Measurements from ENCODE around the gene FGF4.

Gene FGF4

GRCh38 chr11:69750875-69751597 is 24.1 kb downstream of the FGF4 start:
- Histone ChIP-seq H3K4me1 (ENCODE audit: low read depth, poor library complexity, severe bottlenecking) (no peaks in the 10 kb centered on the region), H3K4me2 (no peak overlapping the region), H4K20me1 (ENCODE audit: insufficient read depth) (no peaks in the 10 kb centered on the region), H2AFZ (ENCODE audit: low read depth) (no peak overlapping the region), H3K79me2 (ENCODE audit: insufficient read depth, low read depth) (no peaks in the 10 kb centered on the region), H3K36me3 (ENCODE audit: insufficient read depth) (no peaks in the 10 kb centered on the region), H3K4me3 (IDR thresholded peaks at IDR 0.05; ENCODE audit: insufficient read depth, low read depth, low read length) (no peak overlapping the region), H3K27ac (no peak overlapping the region), H3K27me3 (ENCODE audit: insufficient read depth, low read depth) (peaks cover 2% of the 10 kb centered on the region; the same call in 1 of the 2 replicates), H3K9ac (no peak overlapping the region)
- TF ChIP-seq CTCF (conservative IDR thresholded peaks at IDR 0.05; ENCODE audit: low read depth, low read length) = no peak

GRCh38 chr11:69750108-69750850 is 24.9 kb downstream of the FGF4 start:
- Histone ChIP-seq H3K4me3 (IDR thresholded peaks at IDR 0.05; ENCODE audit: insufficient read depth, low read depth, low read length) (no peak overlapping the region), H3K4me1 (ENCODE audit: low read depth, poor library complexity, severe bottlenecking) (no peaks in the 10 kb centered on the region), H3K9ac (no peak overlapping the region), H4K20me1 (ENCODE audit: insufficient read depth) (no peaks in the 10 kb centered on the region), H3K79me2 (ENCODE audit: insufficient read depth, low read depth) (no peaks in the 10 kb centered on the region), H3K4me2 (no peak overlapping the region), H3K27me3 (ENCODE audit: insufficient read depth, low read depth) (peaks cover 2% of the 10 kb centered on the region; the same call in 1 of the 2 replicates), H3K36me3 (ENCODE audit: insufficient read depth) (no peaks in the 10 kb centered on the region), H2AFZ (ENCODE audit: low read depth) (no peak overlapping the region), H3K27ac (no peak overlapping the region)
- TF ChIP-seq CTCF (conservative IDR thresholded peaks at IDR 0.05; ENCODE audit: low read depth, low read length) = no peak

- Histone ChIP-seq H3K27ac (no peak overlapping the region), H3K4me3 (IDR thresholded peaks at IDR 0.05; ENCODE audit: insufficient read depth, low read depth, low read length) (no peak overlapping the region), H3K4me1 (ENCODE audit: low read depth, poor library complexity, severe bottlenecking) (no peaks in the 10 kb centered on the region), H3K27me3 (ENCODE audit: insufficient read depth, low read depth) (no peaks in the 10 kb centered on the region; the same call in 1 of the 2 replicates), H3K36me3 (ENCODE audit: insufficient read depth) (no peaks in the 10 kb centered on the region), H3K79me2 (ENCODE audit: insufficient read depth, low read depth) (no peaks in the 10 kb centered on the region), H2AFZ (ENCODE audit: low read depth) (no peak overlapping the region), H3K9ac (no peak overlapping the region), H4K20me1 (ENCODE audit: insufficient read depth) (no peaks in the 10 kb centered on the region), H3K4me2 (no peak overlapping the region)
- TF ChIP-seq CTCF (conservative IDR thresholded peaks at IDR 0.05; ENCODE audit: low read depth, low read length) = no peak
Measured at GRCh38 chr11:69748637-69749036, 26.5 kb downstream of the FGF4 start.

- Histone ChIP-seq H4K20me1 (ENCODE audit: insufficient read depth) (no peaks in the 10 kb centered on the region), H3K36me3 (ENCODE audit: insufficient read depth) (no peaks in the 10 kb centered on the region), H3K4me1 (ENCODE audit: low read depth, poor library complexity, severe bottlenecking) (no peaks in the 10 kb centered on the region)
Measured at GRCh38 chr11:69746752-69747742, 28.1 kb downstream of the FGF4 start.

More at GRCh38 chr11:69746752-69747742, 28.1 kb downstream of the FGF4 start:
- Histone ChIP-seq H3K9ac (no peak overlapping the region), H2AFZ (ENCODE audit: low read depth) (no peak overlapping the region), H3K27ac (no peak overlapping the region), H3K4me2 (no peak overlapping the region), H3K27me3 (ENCODE audit: insufficient read depth, low read depth) (no peaks in the 10 kb centered on the region; the same call in 1 of the 2 replicates), H3K79me2 (ENCODE audit: insufficient read depth, low read depth) (no peaks in the 10 kb centered on the region), H3K4me3 (IDR thresholded peaks at IDR 0.05; ENCODE audit: insufficient read depth, low read depth, low read length) (no peak overlapping the region)
- TF ChIP-seq CTCF (conservative IDR thresholded peaks at IDR 0.05; ENCODE audit: low read depth, low read length) = no peak

Measured in KMS-11 (cell line).